Endothelial cell of umbilical vein (primary cell): ENCODE data around the gene NFATC4. TPM values are rescaled to one million over a fixed set of nuclear protein-coding genes. Genes with fewer than 3 reads are reported as not detected.

ENCODE experiments used
- BruUV-seq: library from RNA; stranded (reverse); fragments of 400-500 nt; replicated peaks from 2 replicates; lab custom pipeline; 2021; lab: Mats Ljungman, UMichigan
- CTCF ChIA-PET: fragments of 300-600, 350-600 bp; sonication (Branson Sonifier 250); formaldehyde crosslinking; loops from one replicate; lab custom pipeline; 2021; ENCODE audit warnings: antibody characterized with exemption, inconsistent platforms; lab: Charles Lee
- POLR2A ChIA-PET: fragments of 300-600, 350-600 bp; sonication (Branson Sonifier 250); formaldehyde crosslinking; loops from one replicate; lab custom pipeline; 2021; ENCODE audit warnings: antibody characterized with exemption, inconsistent platforms; lab: Charles Lee
- DNase-seq: peaks from one replicate; pipeline ENCODE4 v3.0.0-alpha.2; 2011; ENCODE audit warnings: low read depth, low spot score
- FAIRE-seq: peaks from 2 replicates; lab custom pipeline; 2011; peaks lifted over from hg19 to GRCh38; lab: Jason Lieb, UNC
- H2AFZ ChIP-seq: 2 replicates; pipeline ENCODE4 v1.6.0; 2012; ENCODE audit warnings: low read depth, low read length, control low read depth, inconsistent platforms
- H3K27ac ChIP-seq: 2 replicates; pipeline ENCODE4 v1.5.1; 2011; ENCODE audit warnings: low read depth, mild to moderate bottlenecking, control low read depth, low read length, moderate library complexity; ENCODE audit not compliant: insufficient read depth
- H3K27me3 ChIP-seq, 2 experiments: 2 replicates each; pipeline versions ENCODE4 v1.6.0 to v1.6.1; 2011; ENCODE audit warnings: low read length in 2 of 2, mixed read lengths in 1 of 2; ENCODE audit not compliant: control insufficient read depth in 2 of 2, insufficient read depth in 2 of 2
- H3K36me3 ChIP-seq, 2 experiments: 2 replicates in 1 of 2; 3 replicates in 1 of 2; pipeline ENCODE4 v1.5.1; 2011; ENCODE audit warnings: low read length in 2 of 2, mild to moderate bottlenecking in 1 of 2, moderate library complexity in 1 of 2; ENCODE audit not compliant: control insufficient read depth in 2 of 2, insufficient read depth in 2 of 2; ENCODE audit errors: extremely low read depth in 1 of 2
- H3K4me1 ChIP-seq: 3 replicates; pipeline ENCODE4 v1.5.1; 2011; ENCODE audit warnings: mild to moderate bottlenecking, low read length; ENCODE audit not compliant: control insufficient read depth, insufficient read depth; ENCODE audit errors: extremely low read depth
- H3K4me2 ChIP-seq: 2 replicates; pipeline ENCODE4 v1.6.1; 2011; ENCODE audit warnings: low read length, control low read depth, mixed read lengths; ENCODE audit not compliant: insufficient read depth
- H3K4me3 ChIP-seq, 3 experiments: fragments of 200-600 bp in 1 of 3; sonication (generic), shearing (Covaris generic) in 1 of 3; replicated peaks in 1 of 3; 2 replicates each; pipeline ENCODE4 v1.5.1; 2011 to 2016; ENCODE audit warnings: control low read depth in 3 of 3, low read length in 3 of 3, mild to moderate bottlenecking in 2 of 3, inconsistent platforms in 1 of 3, low read depth in 1 of 3, moderate library complexity in 1 of 3; ENCODE audit not compliant: insufficient read depth in 1 of 3
- H3K79me2 ChIP-seq: 2 replicates; pipeline ENCODE4 v1.6.0; 2012; ENCODE audit warnings: low read length, inconsistent platforms; ENCODE audit not compliant: control insufficient read depth, insufficient read depth
- H3K9ac ChIP-seq: replicated peaks from 2 replicates; pipeline ENCODE3; 2011; ENCODE audit warnings: low read length, control low read depth; ENCODE audit not compliant: insufficient read depth; ENCODE audit errors: extremely low read depth
- H3K9me1 ChIP-seq: replicated peaks from 3 replicates; pipeline ENCODE4 v1.6.0; 2011; ENCODE audit warnings: mild to moderate bottlenecking, low read length; ENCODE audit not compliant: control insufficient read depth, insufficient read depth; ENCODE audit errors: extremely low read depth
- H3K9me3 ChIP-seq: replicated peaks from 2 replicates; pipeline ENCODE4 v1.5.1; 2012; ENCODE audit warnings: low read length, inconsistent platforms; ENCODE audit not compliant: control insufficient read depth, insufficient read depth
- H4K20me1 ChIP-seq: replicated peaks from 2 replicates; pipeline ENCODE3; 2011; ENCODE audit warnings: mild to moderate bottlenecking, low read length; ENCODE audit not compliant: control insufficient read depth, insufficient read depth; ENCODE audit errors: extremely low read depth
- CTCF ChIP-seq, 2 donors: IDR thresholded peaks; 1 replicate in 1 of 2; 2 replicates in 1 of 2; pipeline ENCODE4 v1.5.1; 2011; ENCODE audit warnings: low read length in 2 of 2, mild to moderate bottlenecking in 2 of 2, moderate library complexity in 2 of 2, control low read depth in 1 of 2, inconsistent platforms in 1 of 2, low read depth in 1 of 2; ENCODE audit not compliant: insufficient read depth in 1 of 2; ENCODE audit errors: extremely low read depth in 1 of 2
- EZH2 ChIP-seq: IDR thresholded peaks from 2 replicates; pipeline ENCODE4 v1.6.1; 2012; ENCODE audit warnings: borderline replicate concordance, low read depth, mild to moderate bottlenecking, moderate library complexity, low read length, inconsistent platforms; ENCODE audit not compliant: severe bottlenecking
- FOS ChIP-seq: IDR thresholded peaks from 2 replicates; pipeline ENCODE4 v1.6.1; 2011; ENCODE audit warnings: mild to moderate bottlenecking, low read length, moderate library complexity, borderline replicate concordance; ENCODE audit not compliant: insufficient read depth
- JUN ChIP-seq: IDR thresholded peaks from 2 replicates; pipeline ENCODE4 v1.6.1; 2011; ENCODE audit warnings: borderline replicate concordance, low read depth; ENCODE audit not compliant: insufficient read length, insufficient read depth
- MAX ChIP-seq: IDR thresholded peaks from 2 replicates; pipeline ENCODE4 v1.6.1; 2011; ENCODE audit not compliant: insufficient read depth, insufficient read length
- MYC ChIP-seq: IDR thresholded peaks from one replicate; pipeline ENCODE4 v1.6.1; 2011; ENCODE audit warnings: mild to moderate bottlenecking, low read depth, low read length
- POLR2A ChIP-seq: IDR thresholded peaks from 2 replicates; pipeline ENCODE4 v1.6.1; 2012; ENCODE audit warnings: low read depth, mild to moderate bottlenecking, control low read depth, low read length
- POLR2AphosphoS5 ChIP-seq: IDR thresholded peaks from 2 replicates; pipeline ENCODE4 v1.6.1; 2012; ENCODE audit warnings: low read depth, mild to moderate bottlenecking, control low read depth, low read length, moderate library complexity; ENCODE audit not compliant: insufficient read depth
- dilution Hi-C: fragments of 300-500 bp; cut with MboI; formaldehyde crosslinking; loops from one replicate; pipeline ENCODE4 v1.15.0; 2019; ENCODE audit warnings: low sequenced_read_pairs; ENCODE audit not compliant: extremely low pct_ligation_motif_present
- intact Hi-C: fragments of 100-400 bp; cut with micrococcal nuclease; formaldehyde crosslinking; loops from one replicate; pipeline ENCODE4 v1.10.0; 2022
- polyA plus RNA-seq, 4 experiments: library from polyadenylated mRNA; depleted of rRNA in 3 of 4; stranded (reverse) in 3 of 4; unstranded in 1 of 4; fragments of >200 nt; gene quantifications; 2 replicates each; pipeline versions ENCODE4 v1.2.1 to v1.2.3, GENCODE V29; 2011 to 2012; ENCODE audit warnings: missing spikeins in 1 of 4
- total RNA-seq: library from RNA; stranded (reverse); gene quantifications from 2 replicates; pipeline ENCODE4 v1.2.3, GENCODE V29; 2021

The NFATC4 gene
- total and polyA plus RNA-seq, 2 donors (not counting 3 experiments of a cell fraction or from before 2014, with no cell fraction given), result 79.5 to 88.1 TPM

- no peak for DNase-seq
- ChIA-PET CTCF (interaction anchor here (1.0 to 2.4 kb wide), 3 partner anchors 8 to 94 kb away, joined by 3 to 6 read pairs (median 4); no protein-coding TSS in a partner anchor), POLR2A (no interaction called here)
- intact Hi-C loops, result no loop called here
- no TSS peak for BruUV-seq
- dilution Hi-C loops, result no loop called here
- H3K27me3 ChIP-seq, result no peaks in the 10 kb centered on the region
- H3K79me2 ChIP-seq, result peaks cover 20% of the 10 kb centered on the region
- no peaks in the 10 kb centered on the region for H3K9me1 ChIP-seq
- no peaks in the 10 kb centered on the region for H3K9me3 ChIP-seq
- no peak for FAIRE-seq
- H4K20me1 ChIP-seq, result no peaks in the 10 kb centered on the region
- no peak overlapping the region for H3K4me3 ChIP-seq
- H3K9ac ChIP-seq, result no peak overlapping the region
- TF ChIP-seq JUN (no peak), MYC (no peak), MAX (no peak), POLR2A (no peak), CTCF (IDR thresholded peaks at IDR 0.05; ENCODE audit: extremely low read depth in 1 of 2, insufficient read depth in 1 of 2, low read depth in 1 of 2, low read length in 2 of 2) (no peak), EZH2 (no peak), POLR2AphosphoS5 (no peak), FOS (no peak)
- H2AFZ ChIP-seq, result no peak overlapping the region
- peaks cover under 1 to 9% of the 10 kb centered on the region in 2 experiments for H3K36me3 ChIP-seq
- H3K27ac ChIP-seq, result no peak overlapping the region
- no peak overlapping the region for H3K4me2 ChIP-seq
- peaks cover 68% of the 10 kb centered on the region for H3K4me1 ChIP-seq
Observed at GRCh38 chr14:24427537-24428508, 59.8 kb downstream of the NFATC4 start.
